Liver (tissue), 9 donors: Measurements from ENCODE around the gene SAYSD1. TPM values are rescaled to one million over a fixed set of nuclear protein-coding genes. Genes with fewer than 3 reads are reported as not detected.

Experiments
- DNase-seq: peaks from one replicate; pipeline ENCODE4 v3.0.0-alpha.2; 2017; ENCODE audit warnings: low spot score
- H3K27ac ChIP-seq, 2 donors: one replicate each; pipeline ENCODE4 v1.7.0; 2013; ENCODE audit warnings: inconsistent platforms in 2 of 2, low read length in 2 of 2, control low read depth in 1 of 2, low read depth in 1 of 2, mild to moderate bottlenecking in 1 of 2
- H3K27me3 ChIP-seq, 4 donors: one replicate each; pipeline versions ENCODE4 v1.6.1 to v1.7.0; 2013; ENCODE audit warnings: low read length in 3 of 4, inconsistent platforms in 1 of 4, mild to moderate bottlenecking in 1 of 4, moderate library complexity in 1 of 4; ENCODE audit not compliant: control insufficient read depth in 4 of 4, insufficient read depth in 4 of 4
- H3K36me3 ChIP-seq, 4 donors: one replicate each; pipeline versions ENCODE4 v1.6.1 to v1.7.0; 2013; ENCODE audit warnings: low read length in 3 of 4, mild to moderate bottlenecking in 3 of 4, low read depth in 1 of 4, moderate library complexity in 1 of 4; ENCODE audit not compliant: control insufficient read depth in 4 of 4, insufficient read depth in 3 of 4
- H3K4me1 ChIP-seq, 4 donors: one replicate each; pipeline versions ENCODE4 v1.6.1 to v1.7.0; 2013; ENCODE audit warnings: low read length in 3 of 4, mild to moderate bottlenecking in 3 of 4, moderate library complexity in 1 of 4; ENCODE audit not compliant: control insufficient read depth in 4 of 4, insufficient read depth in 4 of 4
- H3K4me3 ChIP-seq, 3 donors: one replicate each; pipeline versions ENCODE4 v1.6.1 to v1.7.0; 2013; ENCODE audit warnings: low read length in 3 of 3, control low read depth in 1 of 3, low read depth in 1 of 3, mild to moderate bottlenecking in 1 of 3
- H3K9ac ChIP-seq, 2 donors: one replicate each; pipeline ENCODE4 v1.7.0; 2013; ENCODE audit warnings: low read length in 2 of 2, mild to moderate bottlenecking in 2 of 2, moderate library complexity in 2 of 2, control low read depth in 1 of 2, low read depth in 1 of 2
- H3K9me3 ChIP-seq, 4 donors: one replicate each; pipeline versions ENCODE4 v1.6.1 to v1.7.0; 2013; ENCODE audit warnings: low read length in 3 of 4; ENCODE audit not compliant: control insufficient read depth in 4 of 4
- EGR1 ChIP-seq, 2 donors: IDR thresholded peaks; 2 replicates each; pipeline ENCODE4 v1.6.1; 2016 to 2018; ENCODE audit warnings: antibody characterized with exemption in 2 of 2, low read depth in 2 of 2
- GABPA ChIP-seq, 2 donors: IDR thresholded peaks in 1 of 2; conservative IDR thresholded peaks in 1 of 2; 2 replicates each; pipeline ENCODE4 v1.6.1; 2016; ENCODE audit warnings: antibody characterized with exemption in 2 of 2, mild to moderate bottlenecking in 1 of 2, moderate library complexity in 1 of 2
- HNF4A ChIP-seq, 2 donors: conservative IDR thresholded peaks; 2 replicates each; pipeline ENCODE4 v1.6.1; 2016; ENCODE audit warnings: antibody characterized with exemption in 2 of 2, mild to moderate bottlenecking in 2 of 2
- JUND ChIP-seq, 2 donors: IDR thresholded peaks; 2 replicates each; pipeline ENCODE4 v1.6.1; 2016; ENCODE audit warnings: antibody characterized with exemption in 2 of 2
- NR2F2 ChIP-seq: IDR thresholded peaks from 2 replicates; pipeline ENCODE4 v1.6.1; 2016; ENCODE audit warnings: antibody characterized with exemption
- RXRA ChIP-seq, 2 donors: IDR thresholded peaks; 2 replicates each; pipeline ENCODE4 v1.6.1; 2017 to 2018; ENCODE audit warnings: antibody characterized with exemption in 2 of 2, mild to moderate bottlenecking in 1 of 2
- SP1 ChIP-seq: IDR thresholded peaks from 2 replicates; pipeline ENCODE4 v1.6.1; 2018; ENCODE audit warnings: antibody characterized with exemption, mild to moderate bottlenecking
- TAF1 ChIP-seq: conservative IDR thresholded peaks from 2 replicates; pipeline ENCODE4 v1.6.1; 2016; ENCODE audit warnings: antibody characterized with exemption, mild to moderate bottlenecking
- YY1 ChIP-seq: IDR thresholded peaks from 2 replicates; pipeline ENCODE4 v1.6.1; 2016; ENCODE audit warnings: antibody characterized with exemption, mild to moderate bottlenecking
- WGBS: extraction: QIAGEN DNeasy Blood & Tissue Kit; methylation state at CpG from one replicate; pipeline ENCODE4 v1.1.7; 2013; 5-methylcytosine and 5-hydroxymethylcytosine counted together
- polyA plus RNA-seq, 2 donors: library from polyadenylated mRNA; stranded (reverse) in 1 of 2; unstranded in 1 of 2; fragments of 200-250 nt in 1 of 2; fragments of >200 nt in 1 of 2; fragmentation: Nextera tagmentation in 1 of 2; extraction: Ambion mirVana in 1 of 2; gene quantifications; one replicate each; pipeline versions ENCODE4 v1.2.1 to v1.2.3, GENCODE V29; 2013 to 2015
- total RNA-seq, 2 donors: library from RNA; depleted of rRNA; stranded (reverse); fragments of >200 nt; gene quantifications; one replicate each; pipeline ENCODE4 v1.2.3, GENCODE V29; 2014
- TF ChIP-seq, protein P1 (sequence below): IDR thresholded peaks from 2 replicates; pipeline ENCODE4 v1.6.1; 2016; ENCODE audit warnings: antibody characterized with exemption
- TF ChIP-seq, protein P2 (sequence below): IDR thresholded peaks from 2 replicates; pipeline ENCODE4 v1.6.1; 2016; ENCODE audit warnings: antibody characterized with exemption
- TF ChIP-seq, protein P3 (sequence below): IDR thresholded peaks from 2 replicates; pipeline ENCODE4 v1.6.1; 2016; ENCODE audit warnings: antibody characterized with exemption, mild to moderate bottlenecking
- donor health status: healthy.
- donor health status: healthy.
- donor health status: healthy.
- donor health status: healthy.
- donor health status: healthy.

SAYSD1 gene
- total and polyA plus RNA-seq, 4 donors = 6.5 to 12.2 (median 9.3) TPM

DNA sequence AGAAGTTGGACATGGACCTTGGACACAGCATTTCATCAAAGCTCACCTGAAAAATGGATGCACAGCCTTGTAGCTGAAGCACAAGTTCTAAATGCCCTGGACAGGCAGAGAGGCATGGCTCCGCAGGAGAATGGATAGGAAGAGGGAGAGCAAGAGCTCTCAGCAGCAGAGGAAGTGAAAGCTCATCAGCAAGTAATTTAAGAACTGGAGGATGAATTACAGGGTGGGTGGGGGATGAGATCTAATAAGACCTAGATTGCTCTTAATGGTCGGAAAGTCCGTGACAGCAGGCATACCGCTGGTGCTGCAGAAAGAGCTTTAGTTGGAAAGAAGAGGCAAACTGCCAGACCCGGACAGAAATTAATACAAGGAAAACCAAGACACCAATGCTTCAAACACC, 37.3 kb upstream of the SAYSD1 start:
- 77% methylated on average over 5 of the region's 5 CpGs for WGBS
- Histone ChIP-seq H3K4me3 (no peak overlapping the region), H3K27ac (no peak overlapping the region), H3K9ac (no peak overlapping the region), H3K4me1 (no peaks in the 10 kb centered on the region), H3K9me3 (no peaks in the 10 kb centered on the region), H3K36me3 (no peaks in the 10 kb centered on the region), H3K27me3 (no peaks in the 10 kb centered on the region)
- DNase-seq = no peak
- TF ChIP-seq TAF1 = no peak

DNA sequence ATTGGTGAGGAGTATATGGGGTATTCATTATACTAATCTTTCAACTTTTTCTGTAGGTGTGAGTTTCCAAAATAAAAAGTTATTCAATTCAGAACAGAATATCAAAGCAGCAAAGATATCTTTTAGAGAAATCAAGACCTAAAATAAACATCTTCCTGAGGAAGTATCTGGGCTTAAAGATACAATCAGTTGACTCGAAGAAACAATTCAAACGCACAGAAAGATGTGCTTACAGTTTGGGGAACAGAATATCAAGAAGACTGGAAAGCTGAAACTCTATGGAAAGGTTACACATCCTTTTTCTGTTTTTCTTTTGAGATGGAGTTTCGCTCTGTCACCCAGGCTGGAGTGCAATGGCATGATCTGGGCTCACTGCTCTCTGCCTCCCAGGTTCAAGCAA, 36.2 kb upstream of the SAYSD1 start:
- Histone ChIP-seq H3K27ac (no peak overlapping the region), H3K4me1 (no peaks in the 10 kb centered on the region), H3K4me3 (no peak overlapping the region), H3K27me3 (no peaks in the 10 kb centered on the region), H3K9ac (no peak overlapping the region), H3K36me3 (no peaks in the 10 kb centered on the region), H3K9me3 (no peaks in the 10 kb centered on the region)
- TF ChIP-seq, protein P1, sequence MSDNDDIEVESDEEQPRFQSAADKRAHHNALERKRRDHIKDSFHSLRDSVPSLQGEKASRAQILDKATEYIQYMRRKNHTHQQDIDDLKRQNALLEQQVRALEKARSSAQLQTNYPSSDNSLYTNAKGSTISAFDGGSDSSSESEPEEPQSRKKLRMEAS = no peak
- TF ChIP-seq GABPA (IDR thresholded peaks at IDR 0.05 in 1 of 2, conservative IDR thresholded peaks at IDR 0.05 in 1 of 2) = no peak
- no peak for TF ChIP-seq YY1
- TF ChIP-seq HNF4A (conservative IDR thresholded peaks at IDR 0.05) = no peak
- 75% methylated on average over 3 of the region's 3 CpGs for WGBS
- no peak for DNase-seq

DNA sequence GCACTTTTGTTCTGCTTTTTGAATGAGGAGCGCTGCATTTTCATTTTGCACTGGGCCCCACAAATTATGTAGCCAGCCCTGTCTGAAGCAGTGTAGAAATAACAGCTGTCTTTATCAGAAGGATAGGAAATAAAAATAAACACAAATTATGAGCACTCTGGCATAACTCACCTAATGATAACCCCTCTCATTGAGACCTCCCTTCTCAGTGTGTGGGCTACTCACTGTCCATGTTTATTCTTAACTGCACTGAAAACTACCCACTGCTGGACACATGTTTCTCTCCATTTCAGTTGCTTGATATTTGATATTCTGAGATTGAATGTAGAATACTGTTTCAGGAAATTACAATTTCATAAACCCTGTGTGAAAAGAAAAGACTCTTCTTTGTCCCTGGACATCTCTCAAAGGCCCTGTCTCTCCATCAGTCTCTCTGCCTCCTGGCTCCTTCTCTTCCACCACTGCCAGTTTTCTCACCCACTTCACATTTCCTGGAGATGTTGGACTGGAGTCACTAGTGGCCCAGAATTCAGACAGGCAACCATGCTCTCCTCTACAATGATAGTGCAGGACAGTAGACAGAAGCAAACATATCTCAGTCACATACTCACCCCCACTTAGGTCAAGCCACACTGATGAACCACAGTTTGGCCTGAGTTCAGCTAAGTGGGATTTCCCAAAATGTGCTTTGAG, 29.6 kb upstream of the SAYSD1 start:
- no peaks in the 10 kb centered on the region for H3K27me3 ChIP-seq
- 94% methylated on average over 1 of the region's 1 CpG for WGBS

More for the DNA sequence above, 29.6 kb upstream of the SAYSD1 start:
- H3K4me3 ChIP-seq = no peak overlapping the region
- no peaks in the 10 kb centered on the region for H3K9me3 ChIP-seq
- H3K36me3 ChIP-seq = no peaks in the 10 kb centered on the region
- no peaks in the 10 kb centered on the region for H3K4me1 ChIP-seq
- H3K9ac ChIP-seq = no peak overlapping the region
- no peak for TF ChIP-seq NR2F2
- no peak for TF ChIP-seq TAF1
- TF ChIP-seq SP1 = no peak
- TF ChIP-seq JUND (IDR thresholded peaks at IDR 0.05) = no peak
- TF ChIP-seq, protein P2, sequence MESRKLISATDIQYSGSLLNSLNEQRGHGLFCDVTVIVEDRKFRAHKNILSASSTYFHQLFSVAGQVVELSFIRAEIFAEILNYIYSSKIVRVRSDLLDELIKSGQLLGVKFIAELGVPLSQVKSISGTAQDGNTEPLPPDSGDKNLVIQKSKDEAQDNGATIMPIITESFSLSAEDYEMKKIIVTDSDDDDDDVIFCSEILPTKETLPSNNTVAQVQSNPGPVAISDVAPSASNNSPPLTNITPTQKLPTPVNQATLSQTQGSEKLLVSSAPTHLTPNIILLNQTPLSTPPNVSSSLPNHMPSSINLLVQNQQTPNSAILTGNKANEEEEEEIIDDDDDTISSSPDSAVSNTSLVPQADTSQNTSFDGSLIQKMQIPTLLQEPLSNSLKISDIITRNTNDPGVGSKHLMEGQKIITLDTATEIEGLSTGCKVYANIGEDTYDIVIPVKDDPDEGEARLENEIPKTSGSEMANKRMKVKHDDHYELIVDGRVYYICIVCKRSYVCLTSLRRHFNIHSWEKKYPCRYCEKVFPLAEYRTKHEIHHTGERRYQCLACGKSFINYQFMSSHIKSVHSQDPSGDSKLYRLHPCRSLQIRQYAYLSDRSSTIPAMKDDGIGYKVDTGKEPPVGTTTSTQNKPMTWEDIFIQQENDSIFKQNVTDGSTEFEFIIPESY = no peak
- no peak for TF ChIP-seq HNF4A (conservative IDR thresholded peaks at IDR 0.05)
- TF ChIP-seq GABPA (IDR thresholded peaks at IDR 0.05 in 1 of 2, conservative IDR thresholded peaks at IDR 0.05 in 1 of 2) = no peak
- TF ChIP-seq, protein P1 = no peak
- TF ChIP-seq YY1 = no peak
- TF ChIP-seq, protein P3, sequence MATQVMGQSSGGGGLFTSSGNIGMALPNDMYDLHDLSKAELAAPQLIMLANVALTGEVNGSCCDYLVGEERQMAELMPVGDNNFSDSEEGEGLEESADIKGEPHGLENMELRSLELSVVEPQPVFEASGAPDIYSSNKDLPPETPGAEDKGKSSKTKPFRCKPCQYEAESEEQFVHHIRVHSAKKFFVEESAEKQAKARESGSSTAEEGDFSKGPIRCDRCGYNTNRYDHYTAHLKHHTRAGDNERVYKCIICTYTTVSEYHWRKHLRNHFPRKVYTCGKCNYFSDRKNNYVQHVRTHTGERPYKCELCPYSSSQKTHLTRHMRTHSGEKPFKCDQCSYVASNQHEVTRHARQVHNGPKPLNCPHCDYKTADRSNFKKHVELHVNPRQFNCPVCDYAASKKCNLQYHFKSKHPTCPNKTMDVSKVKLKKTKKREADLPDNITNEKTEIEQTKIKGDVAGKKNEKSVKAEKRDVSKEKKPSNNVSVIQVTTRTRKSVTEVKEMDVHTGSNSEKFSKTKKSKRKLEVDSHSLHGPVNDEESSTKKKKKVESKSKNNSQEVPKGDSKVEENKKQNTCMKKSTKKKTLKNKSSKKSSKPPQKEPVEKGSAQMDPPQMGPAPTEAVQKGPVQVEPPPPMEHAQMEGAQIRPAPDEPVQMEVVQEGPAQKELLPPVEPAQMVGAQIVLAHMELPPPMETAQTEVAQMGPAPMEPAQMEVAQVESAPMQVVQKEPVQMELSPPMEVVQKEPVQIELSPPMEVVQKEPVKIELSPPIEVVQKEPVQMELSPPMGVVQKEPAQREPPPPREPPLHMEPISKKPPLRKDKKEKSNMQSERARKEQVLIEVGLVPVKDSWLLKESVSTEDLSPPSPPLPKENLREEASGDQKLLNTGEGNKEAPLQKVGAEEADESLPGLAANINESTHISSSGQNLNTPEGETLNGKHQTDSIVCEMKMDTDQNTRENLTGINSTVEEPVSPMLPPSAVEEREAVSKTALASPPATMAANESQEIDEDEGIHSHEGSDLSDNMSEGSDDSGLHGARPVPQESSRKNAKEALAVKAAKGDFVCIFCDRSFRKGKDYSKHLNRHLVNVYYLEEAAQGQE = no peak
- no peak for TF ChIP-seq RXRA (IDR thresholded peaks at IDR 0.05)
- TF ChIP-seq EGR1 (IDR thresholded peaks at IDR 0.05; ENCODE audit: low read depth in 2 of 2) = no peak
- H3K27ac ChIP-seq = no peak overlapping the region
- no peak for DNase-seq
